Neural cell (in vitro differentiated cells): Measurements from ENCODE around the gene IRF8. TPM values are rescaled to one million over a fixed set of nuclear protein-coding genes. Genes with fewer than 3 reads are reported as not detected.

Experiments
- H2AFZ ChIP-seq: fragments of 200-600, 300-800 bp; sonication (generic), shearing (Covaris generic); 2 replicates; pipeline ENCODE4 v1.6.0; 2014; ENCODE audit warnings: low read depth, mild to moderate bottlenecking, antibody characterized with exemption, low read length, moderate library complexity
- H3F3A ChIP-seq: fragments of 200-600 bp; shearing (Covaris generic); 2 replicates; pipeline ENCODE4 v1.6.1; 2016; ENCODE audit warnings: mild to moderate bottlenecking, moderate library complexity, mixed read lengths, antibody characterized with exemption, low read length; ENCODE audit not compliant: insufficient read depth, poor library complexity, severe bottlenecking
- H3K27ac ChIP-seq: fragments of 200-600, 300-800 bp; sonication (generic), shearing (Covaris generic); 2 replicates; pipeline ENCODE4 v1.5.1; 2014; ENCODE audit warnings: mild to moderate bottlenecking, low read length, moderate library complexity
- H3K27me3 ChIP-seq: fragments of 300-800, 200-600 bp; sonication (generic), shearing (Covaris generic); 2 replicates; pipeline ENCODE4 v1.6.0; 2014; ENCODE audit warnings: mild to moderate bottlenecking, low read depth, low read length, moderate library complexity; ENCODE audit not compliant: insufficient read depth
- H3K36me3 ChIP-seq: fragments of 300-800, 200-600 bp; sonication (generic), shearing (Covaris generic); 2 replicates; pipeline ENCODE4 v1.5.1; 2014; ENCODE audit warnings: mild to moderate bottlenecking, antibody characterized with exemption, low read length, moderate library complexity; ENCODE audit not compliant: insufficient read depth
- H3K4me2 ChIP-seq: fragments of 300-800, 200-600 bp; sonication (generic), shearing (Covaris generic); 2 replicates; pipeline ENCODE4 v1.6.0; 2014; ENCODE audit warnings: mild to moderate bottlenecking, low read length
- H3K4me3 ChIP-seq: fragments of 300-800, 200-600 bp; sonication (generic), shearing (Covaris generic); 2 replicates; pipeline ENCODE4 v1.5.1; 2014; ENCODE audit warnings: mild to moderate bottlenecking, low read length, moderate library complexity
- H3K79me2 ChIP-seq: fragments of 200-600 bp; shearing (Covaris generic); replicated peaks from 2 replicates; pipeline ENCODE4 v1.6.0; 2014; ENCODE audit warnings: mild to moderate bottlenecking, low read length, moderate library complexity; ENCODE audit not compliant: insufficient read depth
- H3K9ac ChIP-seq: fragments of 300-800, 200-600 bp; sonication (generic), shearing (Covaris generic); 2 replicates; pipeline ENCODE4 v1.6.1; 2016; ENCODE audit warnings: mild to moderate bottlenecking, low read length, mixed read lengths
- H3K9me2 ChIP-seq: fragments of 200-600 bp; shearing (Covaris generic); 2 replicates; pipeline ENCODE4 v1.6.1; 2016; ENCODE audit warnings: mild to moderate bottlenecking, low read length, mixed read lengths; ENCODE audit not compliant: insufficient read depth
- H3K9me3 ChIP-seq: fragments of 200-600, 300-800 bp; sonication (generic), shearing (Covaris generic); 2 replicates; pipeline ENCODE4 v1.6.1; 2016; ENCODE audit warnings: mild to moderate bottlenecking, mixed run types, low read length, moderate library complexity, mixed read lengths
- H4K20me1 ChIP-seq: fragments of 200-600 bp; shearing (Covaris generic); 2 replicates; pipeline ENCODE4 v1.6.1; 2016; ENCODE audit warnings: mild to moderate bottlenecking, mixed run types; ENCODE audit not compliant: insufficient read depth
- CTCF ChIP-seq: fragments of 450-650 bp; IDR thresholded peaks from 2 replicates; pipeline ENCODE4 v1.5.1; 2014; ENCODE audit warnings: antibody characterized with exemption, mild to moderate bottlenecking, moderate library complexity; ENCODE audit not compliant: poor library complexity, severe bottlenecking
- EP300 ChIP-seq: fragments of 450-650 bp; conservative IDR thresholded peaks from 2 replicates; pipeline ENCODE4 v1.6.1; 2014; ENCODE audit warnings: antibody characterized with exemption, mild to moderate bottlenecking, moderate library complexity; ENCODE audit not compliant: poor library complexity, severe bottlenecking
- EZH2 ChIP-seq: fragments of 200-600, 300-800 bp; shearing (Covaris generic), sonication (generic); IDR thresholded peaks from 2 replicates; pipeline ENCODE4 v1.6.1; 2014; ENCODE audit warnings: antibody characterized with exemption, low read length, borderline replicate concordance, mild to moderate bottlenecking; ENCODE audit not compliant: insufficient read depth, poor library complexity, severe bottlenecking
- MXI1 ChIP-seq: fragments of 450-650 bp; conservative IDR thresholded peaks from 2 replicates; pipeline ENCODE4 v1.6.1; 2014; ENCODE audit warnings: antibody characterized with exemption, mild to moderate bottlenecking; ENCODE audit not compliant: poor library complexity, severe bottlenecking
- POLR2AphosphoS5 ChIP-seq: IDR thresholded peaks from 2 replicates; pipeline ENCODE4 v1.6.1; 2012
- RAD21 ChIP-seq: fragments of 450-650 bp; conservative IDR thresholded peaks from 2 replicates; pipeline ENCODE4 v1.6.1; 2014; ENCODE audit warnings: antibody characterized with exemption, mild to moderate bottlenecking, moderate library complexity
- REST ChIP-seq: IDR thresholded peaks from 2 replicates; pipeline ENCODE4 v1.6.1; 2012; ENCODE audit warnings: borderline replicate concordance
- SMC3 ChIP-seq: fragments of 450-650 bp; conservative IDR thresholded peaks from 2 replicates; pipeline ENCODE4 v1.6.1; 2014; ENCODE audit warnings: antibody characterized with exemption, mild to moderate bottlenecking, moderate library complexity; ENCODE audit not compliant: poor library complexity
- TAF1 ChIP-seq: IDR thresholded peaks from 2 replicates; pipeline ENCODE4 v1.6.1; 2012; ENCODE audit warnings: low read depth
- polyA plus RNA-seq: library from polyadenylated mRNA; depleted of rRNA; stranded (reverse); fragments of >200 nt; gene quantifications from 2 replicates; pipeline ENCODE4 v1.2.3, GENCODE V29; 2014

Gene IRF8
- polyA plus RNA-seq, 1 donor from 2014 or later = not detected

- no peak overlapping the region for H3K4me3 ChIP-seq
- H2AFZ ChIP-seq = no peak overlapping the region
- no peaks in the 10 kb centered on the region for H3K36me3 ChIP-seq
- no peaks in the 10 kb centered on the region for H3K9me2 ChIP-seq
- no peak overlapping the region for H3K27ac ChIP-seq
- H3K4me2 ChIP-seq = no peak overlapping the region
- H3K9ac ChIP-seq = no peak overlapping the region
- H3K27me3 ChIP-seq = no peaks in the 10 kb centered on the region
- H3K79me2 ChIP-seq = no peaks in the 10 kb centered on the region
- TF ChIP-seq EZH2 (no peak), POLR2AphosphoS5 (no peak), SMC3 (no peak), EP300 (no peak), RAD21 (no peak), CTCF (no peak), REST (no peak), MXI1 (no peak), TAF1 (no peak)
- no peaks in the 10 kb centered on the region for H3K9me3 ChIP-seq
- H3F3A ChIP-seq = no peaks in the 10 kb centered on the region
- no peaks in the 10 kb centered on the region for H4K20me1 ChIP-seq
Measured at GRCh38 chr16:85917959-85918358, 19.0 kb downstream of the IRF8 start.

- Histone ChIP-seq H2AFZ (no peak overlapping the region), H3K4me3 (no peak overlapping the region), H3K9me3 (no peaks in the 10 kb centered on the region), H3F3A (no peaks in the 10 kb centered on the region), H3K4me2 (no peak overlapping the region), H3K27me3 (no peaks in the 10 kb centered on the region), H3K79me2 (no peaks in the 10 kb centered on the region), H3K36me3 (no peaks in the 10 kb centered on the region), H3K27ac (no peak overlapping the region), H3K9me2 (no peaks in the 10 kb centered on the region), H4K20me1 (no peaks in the 10 kb centered on the region), H3K9ac (no peak overlapping the region)
- TF ChIP-seq REST = no peak
- no peak for TF ChIP-seq RAD21
- TF ChIP-seq CTCF = no peak
- no peak for TF ChIP-seq POLR2AphosphoS5
- no peak for TF ChIP-seq EP300
- TF ChIP-seq TAF1 = no peak
- TF ChIP-seq EZH2 = no peak
- TF ChIP-seq MXI1 = no peak
Measured at GRCh38 chr16:85918436-85918835, 19.5 kb downstream of the IRF8 start.
